B cell (primary cell): Measurements from ENCODE around the gene GPC5. TPM values are rescaled to one million over a fixed set of nuclear protein-coding genes. Genes with fewer than 3 reads are reported as not detected.

ENCODE experiments used
- ATAC-seq: fragments of 200-7000 bp; cut with Tn5 transposase; one replicate; pipeline ENCODE4 v1.10.0; 2021; ENCODE audit warnings: low read depth, mild to moderate bottlenecking, moderate number of reproducible peaks, moderate library complexity
- CTCF ChIA-PET: fragments of 350-600 bp; sonication (Branson Sonifier 250); formaldehyde crosslinking; loops from one replicate; lab custom pipeline; 2021; ENCODE audit warnings: antibody characterized with exemption, inconsistent platforms; lab: Charles Lee
- POLR2A ChIA-PET: fragments of 350-600 bp; sonication (Branson Sonifier 250); formaldehyde crosslinking; loops from one replicate; lab custom pipeline; 2021; ENCODE audit warnings: antibody characterized with exemption; lab: Charles Lee
- DNase-seq: peaks from one replicate; pipeline ENCODE4 v3.0.0; 2013
- H2AFZ ChIP-seq: 2 replicates; pipeline ENCODE4 v1.6.1; 2012; ENCODE audit warnings: mild to moderate bottlenecking, low read depth, low read length; ENCODE audit not compliant: insufficient read depth, poor library complexity, severe bottlenecking
- H3K27ac ChIP-seq, 2 donors: 1 replicate in 1 of 2; 2 replicates in 1 of 2; pipeline ENCODE4 v1.5.1; 2012 to 2013; ENCODE audit warnings: low read length in 2 of 2, mild to moderate bottlenecking in 2 of 2, moderate library complexity in 1 of 2
- H3K27me3 ChIP-seq, 4 experiments: fragments of 200-600 bp in 1 of 4; sonication (generic) in 1 of 4; replicated peaks in 1 of 4; 1 replicate in 2 of 4; 2 replicates in 2 of 4; pipeline versions ENCODE4 v1.6.1 to v1.7.0; 2013 to 2016; ENCODE audit warnings: low read length in 3 of 4, mild to moderate bottlenecking in 2 of 4, mixed read lengths in 1 of 4, moderate library complexity in 1 of 4; ENCODE audit not compliant: insufficient read depth in 4 of 4, control insufficient read depth in 3 of 4; ENCODE audit errors: control extremely low read depth in 1 of 4
- H3K36me3 ChIP-seq, 2 experiments: replicated peaks in 1 of 2; 1 replicate in 1 of 2; 2 replicates in 1 of 2; pipeline versions ENCODE4 v1.6.1 to v1.7.1; 2013; ENCODE audit warnings: low read length in 1 of 2; ENCODE audit not compliant: insufficient read depth in 2 of 2, control insufficient read depth in 1 of 2; ENCODE audit errors: control extremely low read depth in 1 of 2, extremely low read depth in 1 of 2
- H3K4me1 ChIP-seq, 2 donors: fragments of 200-600 bp in 1 of 2; sonication (generic) in 1 of 2; 1 replicate in 1 of 2; 2 replicates in 1 of 2; pipeline versions ENCODE4 v1.5.1 to v1.6.1; 2013 to 2017; ENCODE audit warnings: low read length in 2 of 2; ENCODE audit not compliant: control insufficient read depth in 2 of 2, insufficient read depth in 2 of 2
- H3K4me2 ChIP-seq: replicated peaks from 2 replicates; pipeline ENCODE3; 2012; ENCODE audit warnings: mild to moderate bottlenecking, low read depth, low read length; ENCODE audit not compliant: poor library complexity, severe bottlenecking
- H3K4me3 ChIP-seq, 5 experiments: fragments of 200-600 bp in 1 of 5; sonication (generic) in 1 of 5; 1 replicate in 3 of 5; 2 replicates in 2 of 5; pipeline versions ENCODE4 v1.5.1 to v1.7.0; 2011 to 2016; ENCODE audit warnings: low read length in 4 of 5, mild to moderate bottlenecking in 4 of 5, low read depth in 2 of 5, control low read depth in 1 of 5, moderate library complexity in 1 of 5; ENCODE audit not compliant: insufficient read depth in 1 of 5; ENCODE audit errors: control extremely low read depth in 1 of 5, extremely low read depth in 1 of 5
- H3K79me2 ChIP-seq: fragments of 200-600 bp; sonication (generic); one replicate; pipeline ENCODE4 v1.6.0; 2016; ENCODE audit warnings: low read length; ENCODE audit not compliant: control insufficient read depth, insufficient read depth
- H3K9ac ChIP-seq: fragments of 200-600 bp; sonication (generic); 2 replicates; pipeline ENCODE4 v1.6.1; 2017; ENCODE audit warnings: mild to moderate bottlenecking, low read length, moderate library complexity
- H3K9me3 ChIP-seq, 3 donors: one replicate each; pipeline versions ENCODE4 v1.6.1 to v1.7.1; 2013; ENCODE audit warnings: low read length in 2 of 3; ENCODE audit not compliant: control insufficient read depth in 2 of 3, insufficient read depth in 1 of 3; ENCODE audit errors: control extremely low read depth in 1 of 3
- H4K20me1 ChIP-seq: 2 replicates; pipeline ENCODE4 v1.6.0; 2012; ENCODE audit warnings: mild to moderate bottlenecking, low read length; ENCODE audit not compliant: insufficient read depth, control insufficient read depth, poor library complexity, severe bottlenecking
- H3K27ac Mint-ChIP-seq: one replicate; pipeline ENCODE4 v1.8.0; 2021; ENCODE audit warnings: mixed read lengths
- H3K27me3 Mint-ChIP-seq: one replicate; pipeline ENCODE4 v1.8.0; 2021; ENCODE audit warnings: mixed read lengths
- H3K4me1 Mint-ChIP-seq: one replicate; pipeline ENCODE4 v1.8.0; 2021; ENCODE audit warnings: mixed read lengths
- H3K4me3 Mint-ChIP-seq: one replicate; pipeline ENCODE4 v1.8.0; 2021; ENCODE audit warnings: mixed read lengths
- H3K9me3 Mint-ChIP-seq: one replicate; pipeline ENCODE4 v1.8.0; 2022; ENCODE audit warnings: mixed read lengths; ENCODE audit not compliant: insufficient read depth
- CTCF ChIP-seq: fragments of 200-600 bp; IDR thresholded peaks from one replicate; pipeline ENCODE4 v1.8.0; 2022; ENCODE audit warnings: antibody characterized with exemption, mild to moderate bottlenecking
- EZH2 ChIP-seq: IDR thresholded peaks from 2 replicates; pipeline ENCODE4 v1.6.1; 2012; ENCODE audit warnings: borderline replicate concordance, low read depth, mild to moderate bottlenecking, moderate library complexity, low read length; ENCODE audit not compliant: insufficient read depth, poor library complexity, severe bottlenecking
- WGBS: methylation state at CpG from one replicate; pipeline ENCODE4 v1.1.5; 2013; ENCODE audit warnings: missing lambda C conversion rate; ENCODE audit not compliant: insufficient coverage; 5-methylcytosine and 5-hydroxymethylcytosine counted together
- intact Hi-C: fragments of 100-400 bp; cut with micrococcal nuclease; formaldehyde crosslinking; loops from one replicate; pipeline ENCODE4 v1.10.0; 2022
- polyA plus RNA-seq: library from polyadenylated mRNA; depleted of rRNA; stranded (reverse); fragments of >200 nt; gene quantifications from 2 replicates; pipeline ENCODE4 v1.2.3, GENCODE V29; 2012
- total RNA-seq, 2 donors: library from RNA; stranded (reverse); fragments of 120-200 nt in 1 of 2; gene quantifications; 1 replicate in 1 of 2; 2 replicates in 1 of 2; pipeline versions ENCODE4 v1.2.3 to v1.2.4, GENCODE V29; 2013 to 2022

The GPC5 gene
- total and polyA plus RNA-seq, 2 donors (not counting 1 experiment from before 2014, with no cell fraction given), result 0.15 to 0.30 TPM

- ATAC-seq, result no peak
- ChIA-PET POLR2A (no interaction called here), CTCF (no interaction called here)
- Histone ChIP-seq H3K79me2 (no peaks in the 10 kb centered on the region), H2AFZ (no peak overlapping the region), H3K9ac (no peak overlapping the region), H3K9me3 (no peaks in the 10 kb centered on the region), H4K20me1 (no peaks in the 10 kb centered on the region), H3K4me1 (no peaks in the 10 kb centered on the region), H3K4me3 (no peak overlapping the region), H3K36me3 (no peaks in the 10 kb centered on the region), H3K4me2 (no peak overlapping the region), H3K27me3 (no peaks in the 10 kb centered on the region), H3K27ac (no peak overlapping the region)
- WGBS, result no CpG with 5 or more reads among the region's 2 CpGs
- Mint-ChIP-seq H3K9me3 (peaks cover 6% of the 10 kb centered on the region), H3K27me3 (no peaks in the 10 kb centered on the region), H3K27ac (no peak overlapping the region), H3K4me3 (no peak overlapping the region), H3K4me1 (no peaks in the 10 kb centered on the region)
- intact Hi-C loops, result no loop called here
- TF ChIP-seq CTCF (no peak), EZH2 (no peak)
- DNase-seq, result no peak
Measured at GRCh38 chr13:92510416-92510815, 1112.0 kb downstream of the GPC5 start.

GRCh38 chr13:92512852-92513251, 1114.4 kb downstream of the GPC5 start:
- Mint-ChIP-seq H3K4me1 (no peaks in the 10 kb centered on the region), H3K4me3 (no peak overlapping the region), H3K27me3 (no peaks in the 10 kb centered on the region), H3K27ac (no peak overlapping the region), H3K9me3 (peaks cover 8% of the 10 kb centered on the region)
- Histone ChIP-seq H3K9ac (no peak overlapping the region), H3K27me3 (no peaks in the 10 kb centered on the region), H3K4me2 (no peak overlapping the region), H3K4me1 (no peaks in the 10 kb centered on the region), H3K79me2 (no peaks in the 10 kb centered on the region), H3K4me3 (no peak overlapping the region), H3K36me3 (no peaks in the 10 kb centered on the region), H2AFZ (no peak overlapping the region), H4K20me1 (no peaks in the 10 kb centered on the region), H3K27ac (no peak overlapping the region), H3K9me3 (peaks cover 0 to 5% (median 0%) of the 10 kb centered on the region in 3 donors)
- DNase-seq (no peak), ATAC-seq (no peak)
- TF ChIP-seq CTCF, result no peak
- no peak for TF ChIP-seq EZH2
- 85% methylated on average over 9 of the region's 9 CpGs for WGBS
- ChIA-PET CTCF (no interaction called here), POLR2A (no interaction called here)
- intact Hi-C loops, result no loop called here
